ENCODE data around the gene SUPT6H.

SUPT6H gene

DNA sequence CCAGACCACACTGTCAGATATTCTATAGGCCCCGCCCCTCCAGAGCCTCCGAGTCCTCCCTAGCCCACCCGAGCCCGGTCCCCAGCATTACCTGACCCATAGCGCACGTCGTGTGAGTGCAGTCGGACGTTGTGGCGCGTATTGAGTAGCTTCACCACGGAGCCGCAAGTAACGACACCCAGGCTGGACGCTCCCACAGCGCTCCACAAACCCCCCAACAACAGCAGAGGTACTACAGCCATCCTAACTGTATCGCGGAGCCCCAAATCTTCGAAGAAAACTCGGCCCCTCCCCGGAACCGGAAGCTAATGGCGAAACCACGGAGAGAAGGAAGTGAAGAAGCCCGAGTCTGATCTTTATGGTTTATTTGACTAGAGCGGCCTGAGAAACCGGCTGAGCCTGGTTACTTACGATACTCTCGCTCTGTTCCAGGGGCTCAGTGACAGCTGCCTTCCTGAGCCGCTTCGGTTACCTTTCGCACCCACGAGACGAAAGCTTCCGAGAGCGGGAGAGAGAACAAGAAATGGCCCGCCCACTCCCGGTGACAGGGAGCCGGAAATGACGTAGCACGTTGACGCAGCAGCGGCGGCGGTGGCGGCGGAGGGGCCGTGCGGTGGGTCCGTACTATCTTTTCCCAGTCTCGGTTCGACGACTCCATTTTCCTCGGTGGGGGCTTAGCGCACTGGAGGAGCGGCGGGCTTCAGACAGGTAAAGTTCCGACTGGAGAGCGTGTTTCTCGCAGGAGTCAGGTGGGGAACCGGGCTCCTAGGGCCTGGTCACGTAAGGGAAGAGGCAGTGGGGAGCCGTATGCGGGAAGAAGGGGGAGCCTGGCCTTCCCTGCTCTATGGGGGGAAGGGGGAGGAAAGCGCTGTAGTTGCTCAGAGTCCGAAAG is at the start of gene SUPT6H, which contains the start of gene SDF2:
Gene SUPT6H, plus strand, starts transcription at position 571 of the 892 bp plus-strand sequence. CDS start 11,197 bp downstream, outside the sequence.
Gene SDF2, minus strand, starts transcription at position 272 of the 892 bp plus-strand sequence. Its CDS starts 30 bp downstream, at position 242.
- peak; percentile 95 for DNase-seq (ENCODE audit: low spot score)

DNA sequence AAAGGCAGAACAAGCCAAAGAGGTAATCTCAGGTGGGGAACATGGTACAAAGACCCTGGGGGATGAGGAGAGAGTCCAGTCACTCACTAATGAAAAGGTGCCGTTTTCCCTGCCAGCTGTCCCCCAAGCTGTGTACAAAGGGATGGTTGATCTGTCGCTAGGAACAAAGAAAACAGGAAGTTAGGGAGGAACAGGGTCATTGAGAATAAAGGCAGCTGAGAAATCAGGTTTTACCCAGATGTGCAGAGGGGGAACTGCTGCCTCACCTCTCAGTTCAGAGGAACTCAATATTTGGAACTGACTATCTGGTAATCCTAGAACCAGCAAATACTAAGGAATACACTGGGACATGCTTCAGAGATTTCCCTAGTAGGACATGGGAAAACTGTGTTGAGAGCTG is 49.5 kb upstream of the SUPT6H start:
- no peak for DNase-seq (ENCODE audit: low spot score)

GRCh38 chr17:28612936-28613872 is 48.8 kb upstream of the SUPT6H start:
- peak; percentile 53 for DNase-seq (ENCODE audit: low spot score)

- DNase-seq (ENCODE audit: low spot score): no peak
Observed at GRCh38 chr17:28613931-28614381, 48.0 kb upstream of the SUPT6H start, which contains the start of gene RSKR. RSKR (minus strand) TSS chr17:28614185; CDS start chr17:28614161, 24 bp downstream.

- no peak for DNase-seq (ENCODE audit: low spot score)
Observed at GRCh38 chr17:28615260-28615940, 46.6 kb upstream of the SUPT6H start.

DNA sequence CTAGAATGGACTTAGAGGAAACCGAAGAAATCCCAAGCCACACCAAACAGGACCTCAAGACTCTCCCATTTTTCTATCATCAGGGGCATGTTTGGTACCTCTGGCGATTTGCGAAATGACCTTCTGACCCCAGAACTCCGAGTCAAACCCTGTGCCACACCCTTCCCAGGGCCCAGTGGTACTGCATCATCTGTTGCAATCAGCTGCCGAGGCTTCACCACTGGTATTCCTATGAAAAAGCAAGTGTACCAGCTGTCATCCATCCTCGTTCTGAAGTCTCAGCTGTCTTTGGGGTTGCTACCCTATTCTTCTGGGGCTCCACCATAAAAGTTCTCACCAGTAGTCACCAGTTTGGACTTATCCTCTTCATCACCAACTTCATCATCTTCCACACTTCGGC is 45.7 kb upstream of the SUPT6H start:
- no peak for DNase-seq (ENCODE audit: low spot score)

DNA sequence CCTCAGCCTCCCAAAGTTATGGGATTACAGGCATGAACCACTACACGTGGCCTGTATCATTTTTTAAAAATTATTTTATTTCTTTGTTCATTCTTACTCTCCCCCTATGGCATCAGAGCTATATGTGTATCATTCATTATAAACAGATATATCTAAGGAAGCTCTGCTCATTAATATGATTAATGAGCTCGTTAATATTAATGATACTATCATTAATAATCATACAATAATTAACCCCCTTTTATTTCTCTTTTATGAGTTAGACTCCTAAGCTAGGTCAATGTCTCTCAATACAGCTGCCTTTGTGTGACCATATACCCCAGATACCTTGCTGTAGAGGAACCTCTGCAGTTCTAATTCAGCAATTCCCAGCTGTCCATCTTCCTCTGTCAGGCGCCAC is 43.5 kb upstream of the SUPT6H start:
- DNase-seq (ENCODE audit: low spot score): no peak

GRCh38 chr17:28620010-28620409 is 42.0 kb upstream of the SUPT6H start:
- DNase-seq (ENCODE audit: low spot score): no peak

DNA sequence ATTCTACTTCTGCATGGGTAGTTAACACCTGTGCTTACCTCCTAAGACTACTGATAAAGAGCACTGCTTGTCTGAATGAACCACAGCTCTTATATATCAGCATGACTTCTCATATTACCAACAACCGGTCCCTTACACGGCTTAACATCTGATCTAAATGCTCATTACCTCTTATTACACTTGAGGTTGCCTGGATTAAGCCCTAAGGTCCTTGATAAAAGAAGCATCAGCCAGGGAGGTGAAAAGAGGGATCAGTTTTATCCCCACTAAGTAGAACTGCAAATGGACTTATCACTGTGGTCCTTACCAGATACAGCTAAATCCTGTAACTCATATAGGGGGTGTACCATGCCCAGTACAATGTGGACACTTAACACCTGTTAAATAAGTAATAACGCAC is 39.8 kb upstream of the SUPT6H start:
- DNase-seq (ENCODE audit: low spot score): no peak

- no peak for DNase-seq (ENCODE audit: low spot score)
Observed at GRCh38 chr17:28623696-28624095, 38.3 kb upstream of the SUPT6H start.

DNA sequence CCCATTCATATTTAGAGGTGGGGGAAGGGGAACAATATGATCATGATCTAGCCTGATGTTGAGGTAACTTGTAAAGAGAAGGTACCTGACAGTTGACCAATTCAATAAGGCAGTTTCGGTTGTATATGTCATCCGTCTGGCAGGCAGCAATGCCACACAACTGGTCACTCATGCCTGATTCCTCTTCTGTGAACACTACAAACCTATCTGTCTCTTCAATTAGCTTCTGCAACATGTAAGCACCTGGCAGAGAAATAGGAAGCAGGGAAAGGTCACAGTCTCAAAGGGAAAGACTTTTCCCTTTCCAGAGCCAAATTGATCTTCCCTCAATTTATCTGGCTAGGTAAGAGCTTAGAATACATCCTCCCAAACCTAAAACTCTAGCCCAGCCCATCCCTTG is 37.9 kb upstream of the SUPT6H start:
- DNase-seq (ENCODE audit: low spot score): no peak

DNA sequence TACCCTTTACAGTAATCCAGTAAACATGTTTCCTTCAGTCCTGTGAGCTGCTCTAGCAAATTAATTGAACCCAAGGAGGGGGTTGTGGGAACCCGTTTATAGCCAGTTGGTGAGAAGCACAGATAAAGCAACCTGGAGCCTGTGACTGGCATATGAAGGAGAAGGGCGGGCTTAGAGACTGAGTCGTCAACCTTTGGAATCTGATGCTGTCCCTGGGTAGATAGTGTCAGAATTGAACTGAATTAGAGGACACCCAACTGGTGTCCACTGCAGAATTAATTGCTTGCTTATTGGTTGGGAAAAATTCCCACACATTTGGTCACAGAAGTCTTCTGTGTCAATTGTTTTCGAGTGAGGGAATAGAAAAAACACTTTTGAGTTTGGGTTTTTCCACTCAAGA is 35.2 kb upstream of the SUPT6H start:
- DNase-seq (ENCODE audit: low spot score): no peak

GRCh38 chr17:28634206-28634865 is 27.7 kb upstream of the SUPT6H start:
- DNase-seq (ENCODE audit: low spot score): no peak

- no peak for DNase-seq (ENCODE audit: low spot score)
Observed at GRCh38 chr17:28635506-28635905, 26.5 kb upstream of the SUPT6H start.

- no peak for DNase-seq (ENCODE audit: low spot score)
Observed at GRCh38 chr17:28641579-28641978, 20.4 kb upstream of the SUPT6H start.

DNA sequence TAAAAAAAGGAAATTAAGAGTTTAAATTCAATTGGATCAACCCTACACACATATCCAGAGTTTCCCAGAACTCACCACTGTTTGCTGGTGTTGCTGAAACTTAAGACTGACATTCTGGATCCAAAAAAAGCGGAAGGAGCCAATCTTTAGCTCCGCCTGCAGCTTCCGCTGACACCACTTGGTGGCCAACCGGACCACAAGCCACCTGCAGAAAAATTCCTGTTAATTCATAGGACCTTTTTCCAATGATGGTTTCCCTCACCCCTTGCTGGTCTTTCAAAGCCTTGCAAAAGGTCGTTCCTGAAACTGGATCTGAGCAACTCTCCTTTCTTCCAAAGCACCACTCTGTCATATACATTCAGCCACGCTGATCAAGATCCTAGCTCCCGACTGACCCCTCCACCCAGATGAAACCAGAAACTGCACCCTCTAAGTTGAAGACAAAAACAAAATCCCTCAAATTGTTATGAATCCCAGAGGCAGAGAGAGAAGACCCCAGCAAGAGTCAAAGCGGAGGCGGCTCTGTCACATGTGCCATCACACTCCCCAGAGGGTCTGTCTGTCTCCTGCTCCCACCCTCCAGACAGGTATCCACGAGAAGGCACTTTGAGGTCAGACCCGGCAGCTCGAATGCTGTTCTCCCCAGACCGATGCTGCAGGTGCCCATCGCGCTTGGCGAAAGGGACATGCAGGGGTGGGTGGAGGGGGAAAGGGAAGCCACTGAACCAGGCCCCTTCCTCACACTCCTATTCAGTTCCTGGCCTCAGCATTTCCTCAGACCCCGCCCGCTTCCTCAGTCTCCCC is 17.8 kb upstream of the SUPT6H start:
- peak; percentile 57 for DNase-seq (ENCODE audit: low spot score)

DNA sequence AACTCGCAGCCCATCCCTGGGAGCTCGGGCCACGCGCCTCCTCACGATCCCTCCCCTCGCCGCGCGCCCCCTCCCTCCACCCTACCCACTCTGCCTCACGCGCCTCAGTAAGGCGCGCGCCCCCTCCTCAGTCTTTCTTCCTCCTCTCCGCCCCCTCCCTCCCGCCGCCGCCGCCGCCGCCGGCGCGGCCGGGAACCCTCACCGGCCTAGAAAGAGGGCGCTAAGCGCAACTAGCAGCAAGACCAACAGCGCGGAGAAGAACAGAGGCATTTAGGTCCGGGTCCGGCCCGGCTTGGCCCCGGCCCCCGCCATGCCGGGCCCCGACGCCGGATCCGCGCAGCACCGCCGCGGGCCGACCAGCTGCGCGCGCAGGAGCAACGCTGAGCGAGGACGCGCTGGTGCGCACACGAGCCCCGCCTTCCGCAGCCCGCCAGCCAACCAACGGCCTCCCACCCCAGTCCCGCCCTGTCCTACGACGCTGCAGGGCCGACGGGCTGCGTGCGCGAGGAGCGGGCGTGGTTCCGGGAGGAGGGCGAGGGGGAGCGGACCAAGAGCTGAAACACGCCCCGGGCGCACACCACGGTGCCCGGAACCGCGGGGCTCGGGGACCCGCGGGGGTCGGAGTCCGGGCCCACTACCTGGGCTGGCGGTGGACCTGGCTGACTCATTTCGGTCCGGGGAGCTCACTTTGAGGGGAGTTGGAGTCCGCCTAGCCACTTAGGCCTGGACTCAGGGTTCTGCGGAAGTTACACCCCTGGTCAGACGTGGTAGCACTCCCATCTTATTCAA is 17.0 kb upstream of the SUPT6H start, which contains the start of gene BLTP2:
Gene BLTP2, minus strand, starts transcription at position 372 of the 789 bp plus-strand sequence. Its CDS starts 102 bp downstream, at position 270.
- DNase-seq (ENCODE audit: low spot score): peak; percentile 95

DNA sequence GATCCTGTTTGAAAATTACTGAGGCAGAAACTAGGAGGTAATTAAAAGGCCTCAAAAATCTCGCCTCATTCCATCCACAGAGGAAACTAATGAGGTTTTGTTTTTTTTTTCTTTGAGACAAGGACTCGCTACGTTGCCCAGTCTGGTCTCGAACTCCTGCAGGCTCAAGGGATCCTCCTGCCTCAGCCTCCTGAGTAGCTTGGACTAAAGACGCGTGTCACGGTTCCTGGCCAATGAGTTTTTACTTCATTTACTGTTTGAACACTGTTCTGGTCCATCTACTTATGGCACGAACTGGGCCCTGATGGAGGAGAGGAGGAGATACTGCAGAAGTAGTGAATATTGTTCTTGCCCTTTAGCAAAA is 16.4 kb upstream of the SUPT6H start:
- no peak for DNase-seq (ENCODE audit: low spot score)

DNA sequence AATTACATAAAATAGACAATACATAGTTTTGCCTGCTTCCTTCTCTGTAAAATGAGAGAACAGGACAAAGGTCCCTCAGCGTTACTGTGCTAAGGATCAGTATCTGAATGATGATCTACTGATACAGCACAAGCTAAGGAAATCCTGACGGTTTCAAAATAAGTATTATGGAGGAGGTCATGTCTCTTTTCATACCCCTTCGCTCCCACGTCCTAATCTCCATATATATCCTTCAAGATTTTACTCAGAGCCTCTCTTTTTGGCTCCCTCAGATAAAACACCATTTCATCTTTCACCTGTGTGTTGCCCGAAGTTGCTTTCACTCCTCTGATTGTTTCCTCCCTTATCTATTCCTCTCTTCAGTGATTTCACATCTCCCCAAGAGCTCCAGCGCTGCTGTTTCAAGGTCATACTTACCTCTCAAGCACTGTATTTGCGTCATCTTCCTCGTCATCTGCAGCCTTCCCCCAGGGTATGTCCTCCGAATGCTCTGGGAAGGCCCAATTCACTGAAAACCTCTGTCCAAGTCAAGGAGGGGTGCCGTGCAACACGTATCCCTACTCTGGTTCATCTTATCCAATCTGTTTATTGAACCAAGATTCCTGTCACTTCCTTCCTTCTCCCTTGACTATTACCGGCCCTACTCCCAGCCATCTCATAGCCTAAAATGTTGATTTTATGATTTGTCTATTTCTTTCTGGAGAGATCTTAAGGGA is 15.8 kb upstream of the SUPT6H start:
- peak; percentile 25 for DNase-seq (ENCODE audit: low spot score)
